Spleen (tissue), 7 donors: ENCODE results near the gene STAG3.

ENCODE experiments used
- POLR2AphosphoS5 ChIP-seq, 3 donors: sonication (generic); formaldehyde crosslinking; IDR thresholded peaks; one replicate each; pipeline ENCODE4 v1.5.1; 2017; ENCODE audit warnings: antibody characterized with exemption in 3 of 3
- TF ChIP-seq, protein P1 (sequence below), 11 experiments: fragments of 200-600 bp in 7 of 11; fragments of 450-650 bp in 4 of 11; sonication (generic) in 4 of 11; IDR thresholded peaks in 8 of 11; conservative IDR thresholded peaks in 3 of 11; 1 replicate in 7 of 11; 2 replicates in 4 of 11; pipeline versions ENCODE4 v1.4.0 to v1.8.0; 2016 to 2021; ENCODE audit warnings: antibody characterized with exemption in 11 of 11, inconsistent platforms in 4 of 11, mild to moderate bottlenecking in 1 of 11
- donor health status: DM: no; HTN: no; CAD: no; lungs with moderate emphysema.
- donor health status: DM: no; HTN: no; CAD: no.
- donor health status: DM: no; HTN: no; CAD: no.

DNA sequence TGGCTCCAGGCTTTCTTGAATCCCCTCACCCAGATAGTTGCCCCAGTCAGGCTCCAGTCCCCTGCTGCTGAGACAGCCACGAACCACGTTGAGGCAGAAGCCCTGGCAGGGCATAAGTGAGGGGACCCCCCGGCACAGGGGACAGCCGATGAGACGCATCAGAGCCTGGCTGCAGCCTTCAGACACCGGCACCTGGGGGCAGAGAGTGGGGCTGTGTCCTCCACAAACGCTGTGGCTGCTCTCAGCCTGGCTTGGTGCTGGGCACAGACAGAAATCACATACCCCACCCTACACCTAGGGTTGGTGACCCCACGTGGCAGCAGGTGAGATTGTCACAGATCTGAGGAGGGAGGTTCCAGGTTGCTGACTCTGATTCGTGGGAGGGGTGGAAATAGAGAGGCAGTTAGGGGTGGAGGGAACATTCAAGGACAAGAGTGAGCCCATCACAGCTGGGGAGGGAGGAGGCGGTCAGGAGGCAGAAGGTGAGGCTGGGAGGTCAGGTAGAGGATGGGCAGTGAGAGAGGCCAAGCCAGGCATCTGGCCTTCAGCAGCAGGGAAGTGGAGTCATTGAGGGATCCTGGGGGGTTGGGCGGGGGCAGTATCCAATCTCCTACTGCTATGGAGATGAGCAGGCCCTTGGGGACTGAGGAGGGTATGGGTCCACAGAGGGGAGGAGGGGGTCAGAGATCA lies 3.8 kb upstream of the STAG3 start:
- TF ChIP-seq, protein P1, sequence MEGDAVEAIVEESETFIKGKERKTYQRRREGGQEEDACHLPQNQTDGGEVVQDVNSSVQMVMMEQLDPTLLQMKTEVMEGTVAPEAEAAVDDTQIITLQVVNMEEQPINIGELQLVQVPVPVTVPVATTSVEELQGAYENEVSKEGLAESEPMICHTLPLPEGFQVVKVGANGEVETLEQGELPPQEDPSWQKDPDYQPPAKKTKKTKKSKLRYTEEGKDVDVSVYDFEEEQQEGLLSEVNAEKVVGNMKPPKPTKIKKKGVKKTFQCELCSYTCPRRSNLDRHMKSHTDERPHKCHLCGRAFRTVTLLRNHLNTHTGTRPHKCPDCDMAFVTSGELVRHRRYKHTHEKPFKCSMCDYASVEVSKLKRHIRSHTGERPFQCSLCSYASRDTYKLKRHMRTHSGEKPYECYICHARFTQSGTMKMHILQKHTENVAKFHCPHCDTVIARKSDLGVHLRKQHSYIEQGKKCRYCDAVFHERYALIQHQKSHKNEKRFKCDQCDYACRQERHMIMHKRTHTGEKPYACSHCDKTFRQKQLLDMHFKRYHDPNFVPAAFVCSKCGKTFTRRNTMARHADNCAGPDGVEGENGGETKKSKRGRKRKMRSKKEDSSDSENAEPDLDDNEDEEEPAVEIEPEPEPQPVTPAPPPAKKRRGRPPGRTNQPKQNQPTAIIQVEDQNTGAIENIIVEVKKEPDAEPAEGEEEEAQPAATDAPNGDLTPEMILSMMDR (IDR thresholded peaks at IDR 0.05 in 8 of 11, conservative IDR thresholded peaks at IDR 0.05 in 3 of 11): no peak
- no peak for TF ChIP-seq POLR2AphosphoS5 (IDR thresholded peaks at IDR 0.05)
